Endothelial cell of umbilical vein (primary cell): Measurements from ENCODE around the gene FHIP1B.

ENCODE experiments used
- CTCF ChIP-seq, 2 donors: IDR thresholded peaks; 1 replicate in 1 of 2; 2 replicates in 1 of 2; pipeline ENCODE4 v1.5.1; 2011; ENCODE audit warnings: low read length in 2 of 2, mild to moderate bottlenecking in 2 of 2, moderate library complexity in 2 of 2, control low read depth in 1 of 2, inconsistent platforms in 1 of 2, low read depth in 1 of 2; ENCODE audit not compliant: insufficient read depth in 1 of 2; ENCODE audit errors: extremely low read depth in 1 of 2
- POLR2A ChIP-seq: IDR thresholded peaks from 2 replicates; pipeline ENCODE4 v1.6.1; 2012; ENCODE audit warnings: low read depth, mild to moderate bottlenecking, control low read depth, low read length

GRCh38 chr11:6170226-6170625, 64.2 kb downstream of the FHIP1B start, which contains the start of gene OR52B2:
- TF ChIP-seq CTCF (IDR thresholded peaks at IDR 0.05; ENCODE audit: extremely low read depth in 1 of 2, insufficient read depth in 1 of 2, low read depth in 1 of 2, low read length in 2 of 2) (no peak), POLR2A (no peak)
